Spleen (tissue), 7 donors: ENCODE data around the gene ZFAND5.

Source experiments
- CTCF ChIP-seq, 11 experiments: fragments of 200-600 bp in 7 of 11; fragments of 450-650 bp in 4 of 11; sonication (generic) in 4 of 11; IDR thresholded peaks in 8 of 11; conservative IDR thresholded peaks in 3 of 11; 1 replicate in 7 of 11; 2 replicates in 4 of 11; pipeline versions ENCODE4 v1.4.0 to v1.8.0; 2016 to 2021; ENCODE audit warnings: antibody characterized with exemption in 11 of 11, inconsistent platforms in 4 of 11, mild to moderate bottlenecking in 1 of 11
- POLR2A ChIP-seq, 3 donors: fragments of 450-650 bp; IDR thresholded peaks; one replicate each; pipeline ENCODE4 v1.5.1; 2017; ENCODE audit warnings: antibody characterized with exemption in 3 of 3, mild to moderate bottlenecking in 1 of 3
- donor health status: DM: no; HTN: no; CAD: no; lungs with moderate emphysema.
- donor health status: DM: no; HTN: no; CAD: no.
- donor health status: DM: no; HTN: no; CAD: no.

- TF ChIP-seq CTCF (IDR thresholded peaks at IDR 0.05 in 8 of 11, conservative IDR thresholded peaks at IDR 0.05 in 3 of 11) (no peak), POLR2A (IDR thresholded peaks at IDR 0.05) (no peak)
These were observed 59.9 kb downstream of the ZFAND5 start for GRCh38 chr9:72305102-72305546.
